DND-41 (cell line): ENCODE results near the gene PIEZO1.
A peak's percentile ranks its signal among the peaks of the same experiment; 100 is the strongest.

ENCODE experiments used
- CTCF ChIP-seq: IDR thresholded peaks from 2 replicates; pipeline ENCODE4 v1.5.1; 2012; ENCODE audit warnings: borderline replicate concordance, low read length, moderate library complexity, mild to moderate bottlenecking; ENCODE audit not compliant: poor library complexity, severe bottlenecking; ENCODE audit errors: extremely low read depth
- EZH2 ChIP-seq: IDR thresholded peaks from 3 replicates; pipeline ENCODE4 v1.6.1; 2012; ENCODE audit warnings: borderline replicate concordance, low read depth, mild to moderate bottlenecking, moderate library complexity, low read length, inconsistent platforms; ENCODE audit not compliant: severe bottlenecking

DNA sequence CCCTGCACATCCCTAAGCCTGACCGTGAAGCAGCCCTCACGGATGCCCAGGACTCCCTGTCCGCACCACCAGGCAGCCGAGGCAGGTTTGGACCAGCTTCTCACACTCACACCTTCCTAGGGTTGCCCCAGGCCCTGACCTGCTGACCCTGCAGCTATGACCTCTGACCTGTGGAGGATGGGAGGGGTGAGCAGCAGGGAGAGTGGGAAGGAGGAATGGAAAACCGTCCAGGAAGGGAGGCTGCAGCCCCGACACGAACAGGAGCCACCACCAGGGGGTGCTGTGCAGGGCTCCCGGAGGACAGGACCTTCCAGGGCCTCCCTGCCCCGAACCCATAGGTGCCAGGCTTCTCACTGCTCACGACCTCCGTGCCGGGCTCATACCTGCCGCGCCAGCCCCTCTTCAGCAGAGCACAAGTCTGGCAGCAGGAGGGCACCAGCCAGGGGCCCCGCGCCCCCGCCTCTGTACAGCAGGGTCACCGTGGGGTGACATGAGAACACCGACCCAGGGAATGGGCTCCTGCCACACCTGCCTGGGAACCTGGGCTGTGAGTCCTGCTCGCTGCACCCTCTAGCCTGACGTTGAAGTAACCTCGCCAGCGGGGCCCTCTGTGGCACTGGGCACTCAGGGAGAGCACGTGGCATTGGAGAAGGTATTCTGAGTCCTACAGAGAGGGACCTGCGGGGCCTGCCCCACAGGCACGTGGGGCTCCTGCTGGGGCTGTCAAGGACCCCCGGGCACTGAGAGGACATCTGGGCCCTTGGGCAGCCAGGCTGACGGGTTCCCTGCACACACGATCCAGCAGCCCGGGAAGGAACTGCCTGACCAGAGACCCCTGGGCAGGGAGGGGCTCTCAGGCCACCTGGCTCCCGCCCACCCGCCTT, 41.1 kb downstream of the PIEZO1 start:
- TF ChIP-seq CTCF (peak; percentile 82), EZH2 (no peak)
